ENCODE results near the gene VEPH1. TPM values are rescaled to one million over a fixed set of nuclear protein-coding genes. Genes with fewer than 3 reads are reported as not detected.

The VEPH1 gene
- total RNA-seq, 3 donors from 2014 or later, result 0.21 to 0.23 TPM; not detected in 1

- no peak for DNase-seq
- Mint-ChIP-seq H3K4me3 (no peak overlapping the region), H3K27me3 (ENCODE audit: low read depth) (no peaks in the 10 kb centered on the region), H3K4me1 (ENCODE audit: low read depth) (no peaks in the 10 kb centered on the region), H3K36me3 (ENCODE audit: insufficient read depth) (no peaks in the 10 kb centered on the region), H3K9me3 (peaks cover 11% of the 10 kb centered on the region)
- no peak for ATAC-seq
Observed at GRCh38 chr3:157387708-157388435, 115.3 kb downstream of the VEPH1 start.

- no peaks in the 10 kb centered on the region for H3K27me3 Mint-ChIP-seq (ENCODE audit: low read depth)
- ATAC-seq, result no peak
- H3K9me3 Mint-ChIP-seq, result no peaks in the 10 kb centered on the region
Observed at GRCh38 chr3:157384491-157384890, 118.7 kb downstream of the VEPH1 start.

GRCh38 chr3:157384031-157384430 lies 119.2 kb downstream of the VEPH1 start:
- Mint-ChIP-seq H3K27me3 (ENCODE audit: low read depth) (no peaks in the 10 kb centered on the region), H3K4me1 (ENCODE audit: low read depth) (no peaks in the 10 kb centered on the region), H3K36me3 (ENCODE audit: insufficient read depth) (no peaks in the 10 kb centered on the region), H3K4me3 (no peak overlapping the region), H3K9me3 (no peaks in the 10 kb centered on the region)
- ATAC-seq (no peak), DNase-seq (no peak)

More at GRCh38 chr3:157384491-157384890, 118.7 kb downstream of the VEPH1 start:
- Mint-ChIP-seq H3K4me3 (no peak overlapping the region), H3K4me1 (ENCODE audit: low read depth) (no peaks in the 10 kb centered on the region), H3K36me3 (ENCODE audit: insufficient read depth) (no peaks in the 10 kb centered on the region)
- DNase-seq, result no peak

- Mint-ChIP-seq H3K9me3 (no peaks in the 10 kb centered on the region), H3K4me3 (no peak overlapping the region), H3K36me3 (ENCODE audit: insufficient read depth) (no peaks in the 10 kb centered on the region), H3K27me3 (ENCODE audit: low read depth) (no peaks in the 10 kb centered on the region), H3K4me1 (ENCODE audit: low read depth) (no peaks in the 10 kb centered on the region)
- no peak for ATAC-seq
- DNase-seq, result no peak
Observed at GRCh38 chr3:157381606-157382005, 121.6 kb downstream of the VEPH1 start.

GRCh38 chr3:157379525-157380140 lies 123.6 kb downstream of the VEPH1 start:
- ATAC-seq (no peak), DNase-seq (no peak)
- H3K4me1 Mint-ChIP-seq (ENCODE audit: low read depth), result no peaks in the 10 kb centered on the region
- no peaks in the 10 kb centered on the region for H3K27me3 Mint-ChIP-seq (ENCODE audit: low read depth)
- no peaks in the 10 kb centered on the region for H3K36me3 Mint-ChIP-seq (ENCODE audit: insufficient read depth)
- H3K9me3 Mint-ChIP-seq, result no peaks in the 10 kb centered on the region
- H3K4me3 Mint-ChIP-seq, result no peak overlapping the region

GRCh38 chr3:157376603-157377300 lies 126.5 kb downstream of the VEPH1 start:
- Mint-ChIP-seq H3K4me1 (ENCODE audit: low read depth) (no peaks in the 10 kb centered on the region), H3K36me3 (ENCODE audit: insufficient read depth) (no peaks in the 10 kb centered on the region), H3K4me3 (no peak overlapping the region), H3K9me3 (no peaks in the 10 kb centered on the region), H3K27me3 (ENCODE audit: low read depth) (no peaks in the 10 kb centered on the region)
- DNase-seq (no peak), ATAC-seq (no peak)

GRCh38 chr3:157375342-157375986 lies 127.8 kb downstream of the VEPH1 start:
- DNase-seq (no peak), ATAC-seq (no peak)
- no peaks in the 10 kb centered on the region for H3K9me3 Mint-ChIP-seq
- no peaks in the 10 kb centered on the region for H3K36me3 Mint-ChIP-seq (ENCODE audit: insufficient read depth)
- no peak overlapping the region for H3K4me3 Mint-ChIP-seq
- no peaks in the 10 kb centered on the region for H3K27me3 Mint-ChIP-seq (ENCODE audit: low read depth)
- no peaks in the 10 kb centered on the region for H3K4me1 Mint-ChIP-seq (ENCODE audit: low read depth)

GRCh38 chr3:157374933-157375332 lies 128.3 kb downstream of the VEPH1 start:
- ATAC-seq (no peak), DNase-seq (no peak)
- Mint-ChIP-seq H3K27me3 (ENCODE audit: low read depth) (no peaks in the 10 kb centered on the region), H3K9me3 (no peaks in the 10 kb centered on the region), H3K36me3 (ENCODE audit: insufficient read depth) (no peaks in the 10 kb centered on the region), H3K4me3 (no peak overlapping the region), H3K4me1 (ENCODE audit: low read depth) (no peaks in the 10 kb centered on the region)

- Mint-ChIP-seq H3K36me3 (ENCODE audit: insufficient read depth) (no peaks in the 10 kb centered on the region), H3K4me3 (no peak overlapping the region), H3K4me1 (ENCODE audit: low read depth) (no peaks in the 10 kb centered on the region), H3K9me3 (no peaks in the 10 kb centered on the region), H3K27me3 (ENCODE audit: low read depth) (no peaks in the 10 kb centered on the region)
- no peak for DNase-seq
- ATAC-seq, result no peak
Observed at GRCh38 chr3:157373783-157374182, 129.4 kb downstream of the VEPH1 start.

- ATAC-seq, result no peak
- DNase-seq, result no peak
- no peak overlapping the region for H3K4me3 Mint-ChIP-seq
- H3K4me1 Mint-ChIP-seq (ENCODE audit: low read depth), result no peaks in the 10 kb centered on the region
- H3K36me3 Mint-ChIP-seq (ENCODE audit: insufficient read depth), result no peaks in the 10 kb centered on the region
- no peaks in the 10 kb centered on the region for H3K27me3 Mint-ChIP-seq (ENCODE audit: low read depth)
- H3K9me3 Mint-ChIP-seq, result no peaks in the 10 kb centered on the region
Observed at GRCh38 chr3:157370867-157371266, 132.3 kb downstream of the VEPH1 start.

GRCh38 chr3:157369727-157370421 lies 133.3 kb downstream of the VEPH1 start:
- H3K9me3 Mint-ChIP-seq, result no peaks in the 10 kb centered on the region
- DNase-seq (no peak), ATAC-seq (no peak)
- H3K4me3 Mint-ChIP-seq, result no peak overlapping the region
- H3K36me3 Mint-ChIP-seq (ENCODE audit: insufficient read depth), result no peaks in the 10 kb centered on the region
- no peaks in the 10 kb centered on the region for H3K27me3 Mint-ChIP-seq (ENCODE audit: low read depth)
- H3K4me1 Mint-ChIP-seq (ENCODE audit: low read depth), result no peaks in the 10 kb centered on the region

GRCh38 chr3:157368171-157368570 lies 135.0 kb downstream of the VEPH1 start:
- no peaks in the 10 kb centered on the region for H3K27me3 Mint-ChIP-seq (ENCODE audit: low read depth)
- H3K36me3 Mint-ChIP-seq (ENCODE audit: insufficient read depth), result no peaks in the 10 kb centered on the region
- ATAC-seq, result no peak
- H3K4me3 Mint-ChIP-seq, result no peak overlapping the region
- no peaks in the 10 kb centered on the region for H3K4me1 Mint-ChIP-seq (ENCODE audit: low read depth)
- DNase-seq, result no peak
- no peaks in the 10 kb centered on the region for H3K9me3 Mint-ChIP-seq

GRCh38 chr3:157363393-157363792 lies 139.8 kb downstream of the VEPH1 start:
- ATAC-seq (no peak), DNase-seq (no peak)
- H3K4me1 Mint-ChIP-seq (ENCODE audit: low read depth), result no peaks in the 10 kb centered on the region
- no peaks in the 10 kb centered on the region for H3K36me3 Mint-ChIP-seq (ENCODE audit: insufficient read depth)
- no peaks in the 10 kb centered on the region for H3K27me3 Mint-ChIP-seq (ENCODE audit: low read depth)
- H3K4me3 Mint-ChIP-seq, result no peak overlapping the region
- no peaks in the 10 kb centered on the region for H3K9me3 Mint-ChIP-seq

GRCh38 chr3:157362348-157362747 lies 140.9 kb downstream of the VEPH1 start:
- no peaks in the 10 kb centered on the region for H3K9me3 Mint-ChIP-seq
- H3K36me3 Mint-ChIP-seq (ENCODE audit: insufficient read depth), result no peaks in the 10 kb centered on the region
- ATAC-seq, result no peak
- DNase-seq, result no peak
- H3K27me3 Mint-ChIP-seq (ENCODE audit: low read depth), result no peaks in the 10 kb centered on the region
- no peaks in the 10 kb centered on the region for H3K4me1 Mint-ChIP-seq (ENCODE audit: low read depth)
- no peak overlapping the region for H3K4me3 Mint-ChIP-seq
